Heart right ventricle (tissue), 16 donors: ENCODE results near the gene COQ10B. TPM values are rescaled to one million over a fixed set of nuclear protein-coding genes. Genes with fewer than 3 reads are reported as not detected.

Experiments
- ATAC-seq, 8 donors: fragments of 200-7000 bp; cut with Tn5 transposase; one replicate each; pipeline ENCODE4 v1.9.1; 2020; ENCODE audit warnings: mild to moderate bottlenecking in 8 of 8, moderate library complexity in 8 of 8, moderate number of reproducible peaks in 1 of 8
- DNase-seq, 2 donors: peaks; one replicate each; pipeline ENCODE4 v3.0.0-alpha.2; 2020
- H3K27ac ChIP-seq, 10 donors: fragments of 200-600 bp; sonication (generic) in 2 of 10; one replicate each; pipeline versions ENCODE4 v1.5.0 to v1.8.0; 2020 to 2022; ENCODE audit warnings: mild to moderate bottlenecking in 3 of 10
- H3K27me3 ChIP-seq, 7 donors: fragments of 200-600 bp; one replicate each; pipeline ENCODE4 v1.8.0; 2021 to 2022; ENCODE audit warnings: mild to moderate bottlenecking in 2 of 7
- H3K36me3 ChIP-seq, 9 donors: fragments of 200-600 bp; sonication (generic) in 1 of 9; one replicate each; pipeline versions ENCODE4 v1.5.0 to v1.8.0; 2020 to 2022; ENCODE audit warnings: mild to moderate bottlenecking in 2 of 9
- H3K4me1 ChIP-seq, 9 donors: fragments of 200-600 bp; sonication (generic) in 1 of 9; one replicate each; pipeline versions ENCODE4 v1.5.0 to v1.8.0; 2020 to 2022; ENCODE audit warnings: mild to moderate bottlenecking in 4 of 9
- H3K4me3 ChIP-seq, 10 donors: fragments of 200-600 bp; sonication (generic) in 2 of 10; one replicate each; pipeline versions ENCODE4 v1.5.0 to v1.8.0; 2020 to 2022; ENCODE audit warnings: mild to moderate bottlenecking in 7 of 10, moderate library complexity in 2 of 10
- H3K9me3 ChIP-seq, 11 donors: fragments of 200-600 bp in 10 of 11; sonication (generic) in 2 of 11; one replicate each; pipeline versions ENCODE4 v1.5.0 to v1.8.0; 2013 to 2022; ENCODE audit warnings: mild to moderate bottlenecking in 2 of 11, control low read depth in 1 of 11, moderate library complexity in 1 of 11
- WGBS, 2 donors: extraction: QIAGEN DNeasy Blood & Tissue Kit; methylation state at CpG; one replicate each; pipeline ENCODE4 v1.1.7; 2013; ENCODE audit warnings: inconsistent platforms in 1 of 2; 5-methylcytosine and 5-hydroxymethylcytosine counted together
- intact Hi-C, 10 donors: fragments of 100-400 bp; cut with DNase I; formaldehyde crosslinking; loops; one replicate each; pipeline versions ENCODE4 v1.11.1 to v1.14.2; 2022
- long read RNA-seq, 3 donors: library from polyadenylated mRNA; unstranded; transcript quantifications; one replicate each; pipeline ENCODE4 v2.0.0, GENCODE V29; 2020 to 2021
- polyA plus RNA-seq, 2 donors: library from polyadenylated mRNA; stranded (reverse); fragments of 200-250 nt; gene quantifications; one replicate each; pipeline ENCODE4 v1.2.3, GENCODE V29; 2013
- total RNA-seq, 10 donors: library from RNA; stranded (reverse); fragmentation: NEBNext Ultra II Directional in 3 of 10; extraction: Animal tissue kit (Norgen Biotek cat#: 25700) in 3 of 10; gene quantifications; one replicate each; pipeline versions ENCODE4 v1.2.1 to v1.2.4, GENCODE V29; 2021 to 2023
- TF ChIP-seq, protein P1 (sequence below), 9 donors: fragments of 200-600 bp; sonication (generic) in 2 of 9; IDR thresholded peaks; one replicate each; pipeline versions ENCODE4 v1.5.0 to v1.8.0; 2021 to 2022; ENCODE audit warnings: antibody characterized with exemption in 9 of 9, mild to moderate bottlenecking in 5 of 9, moderate library complexity in 1 of 9
- donor health status: Arrhythmogenic right ventricular cardiomyopathy.
- donor health status: ischemic (EF 13 %, LVEDD 7.1; RV severe dilation, severe dysfunction).
- donor health status: healthy with polysubstance abuse.
- donor health status: DM: no; HTN: yes; CAD: no.
- donor health status: DM: no; HTN: no; CAD: no.
- donor health status: ischemic (EF 25% LVEDD 6.9; RV normal size, moderate dysfunction).
- donor health status: ischemic (EF 25% LVEDD 5.7; RV mildly dilated, moderate dysfunction).
- donor health status: healthy.
- donor health status: DM: yes; HTN: yes; CAD: no.
- donor health status: Ischemic cardiomyopathy.
- donor health status: ischemic (EF 35%, LVEDD 5.7; RV mildly dilated, moderate dysfunction).
- donor health status: nonischemic (EF 11% LVEDD 7.7; RV severe dilation, severe dysfunction).
- donor health status: DM: yes; HTN: yes; CAD: no.
- donor health status: PGD.
- donor health status: ischemic (EF 29% LVEDD 5.4; RV normal size, mild dysfunction).
- donor health status: nonischemic (EF 23%, LVEDD 6.1; RV moderate dilation, normal function).

The COQ10B gene
- total RNA-seq (10 to 100 TPM; 25.5 to 44.1 (median 33.0) TPM), polyA plus RNA-seq (10 to 100 TPM; 19.8 to 29.0 TPM)
- long read RNA-seq, donor 1, transcript COQ10B-201 (5 exons, 2,239 nt): major isoform, 37 of 38 reads
- long read RNA-seq, donor 1, partial matches to known transcripts: 1 of 38 reads
- long read RNA-seq, donor 1, other reads (novel, unspliced or antisense): 0 of 38 reads
- long read RNA-seq, donor 2, transcript COQ10B-201 (5 exons, 2,239 nt): major isoform, 62 of 64 reads
- long read RNA-seq, donor 2, partial matches to known transcripts: 0 of 64 reads
- long read RNA-seq, donor 2, other reads (novel, unspliced or antisense): 2 of 64 reads
- long read RNA-seq, donor 3, transcript COQ10B-201 (5 exons, 2,239 nt): major isoform, 257 of 264 reads
- long read RNA-seq, donor 3, partial matches to known transcripts: 4 of 264 reads
- long read RNA-seq, donor 3, other reads (novel, unspliced or antisense): 3 of 264 reads

DNA sequence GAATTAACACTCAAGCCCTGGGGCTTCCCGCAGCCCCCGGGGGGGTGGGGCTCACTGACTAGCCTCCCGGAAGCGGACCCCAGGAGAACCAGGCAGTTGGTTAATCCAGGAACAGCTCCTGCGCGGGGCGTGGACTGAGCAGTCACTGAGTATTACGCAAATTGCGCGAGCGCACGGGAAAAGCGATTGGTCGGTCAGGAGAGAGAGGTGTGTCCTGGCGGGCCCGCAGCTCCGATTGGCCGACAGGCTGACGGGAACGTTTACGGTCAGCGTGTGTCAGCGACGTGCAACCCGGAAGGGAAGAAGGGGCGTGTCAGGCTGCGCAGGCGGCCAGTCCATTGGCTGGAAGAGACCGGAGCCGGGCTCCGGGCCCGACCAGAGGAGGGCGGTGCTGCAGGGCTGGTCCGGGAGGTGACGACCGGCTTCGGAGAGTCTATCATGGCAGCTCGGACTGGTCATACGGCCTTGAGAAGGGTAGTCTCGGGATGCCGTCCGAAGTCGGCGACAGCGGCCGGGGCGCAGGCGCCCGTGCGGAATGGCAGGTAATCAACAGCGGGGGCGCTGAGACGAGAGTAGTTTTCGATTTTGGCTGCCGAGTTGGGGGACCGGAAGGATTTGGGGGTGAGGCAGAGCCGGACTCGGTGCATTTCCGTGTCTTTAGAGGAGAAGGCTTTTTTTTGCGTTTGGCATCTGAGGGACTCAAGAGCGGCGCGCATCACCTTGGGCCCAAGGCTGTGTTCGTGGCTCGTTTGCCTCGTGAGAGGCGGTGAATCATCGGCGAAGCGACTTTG, at the start of gene COQ10B:
Gene COQ10B, plus strand, starts transcription at position 430 of the 791 bp plus-strand sequence. Its CDS starts 9 bp downstream, at position 439.
- WGBS, 2 donors: 0% methylated on average over 70 of the region's 70 CpGs
- Histone ChIP-seq H3K27ac (peak within 1 kb of the TSS; percentile 83 to 100 (median 98)), H3K4me1 (peaks cover 0 to 42% (median 20%) of the 10 kb centered on the region in 9 donors), H3K27me3 (no peaks in the 10 kb centered on the region), H3K9me3 (no peaks in the 10 kb centered on the region), H3K4me3 (peak within 1 kb of the TSS; percentile 52 to 92 (median 74)), H3K36me3 (no peaks in the 10 kb centered on the region)
- ATAC-seq: peak; percentile 97 to 99 (median 98)
- peak; percentile 99 for DNase-seq
- intact Hi-C loops: loop anchor here in 7 of 10 donors (1.0 to 5.0 kb wide), 4 partner anchors 18 to 46 kb away; partner anchors contain the start of genes SF3B1 (in 7 of the 7) and HSPD1 (in 3 of the 7)
- TF ChIP-seq, protein P1, sequence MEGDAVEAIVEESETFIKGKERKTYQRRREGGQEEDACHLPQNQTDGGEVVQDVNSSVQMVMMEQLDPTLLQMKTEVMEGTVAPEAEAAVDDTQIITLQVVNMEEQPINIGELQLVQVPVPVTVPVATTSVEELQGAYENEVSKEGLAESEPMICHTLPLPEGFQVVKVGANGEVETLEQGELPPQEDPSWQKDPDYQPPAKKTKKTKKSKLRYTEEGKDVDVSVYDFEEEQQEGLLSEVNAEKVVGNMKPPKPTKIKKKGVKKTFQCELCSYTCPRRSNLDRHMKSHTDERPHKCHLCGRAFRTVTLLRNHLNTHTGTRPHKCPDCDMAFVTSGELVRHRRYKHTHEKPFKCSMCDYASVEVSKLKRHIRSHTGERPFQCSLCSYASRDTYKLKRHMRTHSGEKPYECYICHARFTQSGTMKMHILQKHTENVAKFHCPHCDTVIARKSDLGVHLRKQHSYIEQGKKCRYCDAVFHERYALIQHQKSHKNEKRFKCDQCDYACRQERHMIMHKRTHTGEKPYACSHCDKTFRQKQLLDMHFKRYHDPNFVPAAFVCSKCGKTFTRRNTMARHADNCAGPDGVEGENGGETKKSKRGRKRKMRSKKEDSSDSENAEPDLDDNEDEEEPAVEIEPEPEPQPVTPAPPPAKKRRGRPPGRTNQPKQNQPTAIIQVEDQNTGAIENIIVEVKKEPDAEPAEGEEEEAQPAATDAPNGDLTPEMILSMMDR (IDR thresholded peaks at IDR 0.05): peak; percentile 4 to 70 (median 42)

DNA sequence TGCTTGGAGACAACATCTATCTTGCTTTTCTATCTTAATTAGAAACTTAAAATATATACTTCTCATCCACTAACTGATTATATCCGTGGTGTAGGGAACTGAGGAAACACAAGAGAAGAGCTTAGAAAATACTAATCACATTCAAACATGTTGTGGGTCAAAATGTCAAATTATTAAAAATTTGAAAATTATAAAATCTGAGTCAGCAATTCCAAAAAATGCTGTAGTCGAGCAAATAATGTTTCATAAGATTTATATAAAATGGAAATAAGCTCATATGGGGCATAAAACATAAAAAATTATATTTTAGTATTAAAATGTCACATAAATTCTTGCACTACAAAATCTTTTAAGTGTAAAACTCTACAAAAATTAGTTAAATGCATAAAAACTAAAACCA, 47.8 kb upstream of the COQ10B start:
- TF ChIP-seq, protein P1 (IDR thresholded peaks at IDR 0.05): no peak
- WGBS, 2 donors: 84 to 88% methylated on average over 2 of the region's 2 CpGs
- no peak for ATAC-seq
- peaks cover 0 to 100% (median 93%) of the 10 kb centered on the region in 9 donors for H3K36me3 ChIP-seq
- no peak overlapping the region for H3K27ac ChIP-seq
- no peaks in the 10 kb centered on the region for H3K9me3 ChIP-seq
- intact Hi-C loops: loop anchor here in 3 of 10 donors (10.0 kb wide), 2 partner anchors 69 to 631 kb away; no protein-coding TSS in a partner anchor
- H3K4me3 ChIP-seq: no peak overlapping the region
- no peaks in the 10 kb centered on the region for H3K4me1 ChIP-seq
- DNase-seq: no peak
- no peaks in the 10 kb centered on the region for H3K27me3 ChIP-seq

DNA sequence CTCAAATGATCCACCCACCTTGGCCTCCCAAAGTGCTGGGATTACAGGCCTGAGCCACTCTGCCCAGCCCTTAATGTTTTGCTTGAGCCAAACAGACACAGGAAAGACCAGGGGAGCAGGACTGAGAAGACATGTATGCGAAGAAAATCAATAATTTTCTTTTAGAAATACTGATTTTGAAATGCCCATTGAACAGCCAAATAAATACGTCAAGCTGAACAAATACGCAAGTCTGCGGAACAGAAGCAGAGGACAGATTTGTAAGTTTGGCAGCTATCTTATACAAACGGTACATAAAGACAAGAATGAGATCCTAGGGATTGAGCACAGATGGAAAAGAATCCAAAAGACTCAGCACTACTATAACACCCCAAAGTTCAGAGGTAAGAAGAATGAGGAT, 39.3 kb upstream of the COQ10B start:
- peaks cover 0 to 100% (median 87%) of the 10 kb centered on the region in 9 donors for H3K36me3 ChIP-seq

More for the DNA sequence above, 39.3 kb upstream of the COQ10B start:
- peaks cover 0 to 8% (median 0%) of the 10 kb centered on the region in 9 donors for H3K4me1 ChIP-seq
- WGBS, 2 donors: 89 to 93% methylated on average over 5 of the region's 5 CpGs
- DNase-seq (no peak), ATAC-seq (no peak)
- intact Hi-C loops: loop anchor here in 2 of 10 donors (10.0 kb wide), 2 partner anchors 51 to 81 kb away; partner anchors contain the start of gene HSPD1 (in 1 of the 2)
- no peaks in the 10 kb centered on the region for H3K9me3 ChIP-seq
- no peak overlapping the region for H3K27ac ChIP-seq
- TF ChIP-seq, protein P1 (IDR thresholded peaks at IDR 0.05): no peak
- no peak overlapping the region for H3K4me3 ChIP-seq
- no peaks in the 10 kb centered on the region for H3K27me3 ChIP-seq
